GM12874 (cell line): ENCODE data around the gene BACH1.

ENCODE experiments used
- CTCF ChIP-seq: IDR thresholded peaks from 2 replicates; pipeline ENCODE4 v1.5.1; 2011; ENCODE audit warnings: low read depth, mild to moderate bottlenecking, control low read depth, low read length, moderate library complexity; ENCODE audit not compliant: insufficient read depth

Gene BACH1

GRCh38 chr21:29320031-29320430, 21.3 kb downstream of the BACH1 start:
- TF ChIP-seq CTCF, result no peak

DNA sequence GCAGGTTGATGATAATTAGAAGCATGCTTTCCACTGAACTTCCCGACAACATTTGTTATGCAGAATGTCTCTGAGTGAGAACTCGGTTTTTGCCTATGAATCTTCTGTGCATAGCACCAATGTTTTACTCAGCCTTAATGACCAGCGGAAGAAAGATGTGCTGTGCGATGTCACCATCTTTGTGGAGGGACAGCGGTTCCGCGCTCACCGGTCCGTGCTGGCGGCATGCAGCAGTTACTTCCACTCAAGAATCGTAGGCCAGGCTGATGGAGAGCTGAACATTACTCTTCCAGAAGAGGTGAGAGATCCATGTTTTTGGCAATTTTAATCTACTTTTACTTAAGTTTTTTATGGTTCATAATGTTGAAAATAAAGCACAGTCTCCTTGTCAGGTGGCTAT, 22.5 kb downstream of the BACH1 start:
- no peak for TF ChIP-seq CTCF

DNA sequence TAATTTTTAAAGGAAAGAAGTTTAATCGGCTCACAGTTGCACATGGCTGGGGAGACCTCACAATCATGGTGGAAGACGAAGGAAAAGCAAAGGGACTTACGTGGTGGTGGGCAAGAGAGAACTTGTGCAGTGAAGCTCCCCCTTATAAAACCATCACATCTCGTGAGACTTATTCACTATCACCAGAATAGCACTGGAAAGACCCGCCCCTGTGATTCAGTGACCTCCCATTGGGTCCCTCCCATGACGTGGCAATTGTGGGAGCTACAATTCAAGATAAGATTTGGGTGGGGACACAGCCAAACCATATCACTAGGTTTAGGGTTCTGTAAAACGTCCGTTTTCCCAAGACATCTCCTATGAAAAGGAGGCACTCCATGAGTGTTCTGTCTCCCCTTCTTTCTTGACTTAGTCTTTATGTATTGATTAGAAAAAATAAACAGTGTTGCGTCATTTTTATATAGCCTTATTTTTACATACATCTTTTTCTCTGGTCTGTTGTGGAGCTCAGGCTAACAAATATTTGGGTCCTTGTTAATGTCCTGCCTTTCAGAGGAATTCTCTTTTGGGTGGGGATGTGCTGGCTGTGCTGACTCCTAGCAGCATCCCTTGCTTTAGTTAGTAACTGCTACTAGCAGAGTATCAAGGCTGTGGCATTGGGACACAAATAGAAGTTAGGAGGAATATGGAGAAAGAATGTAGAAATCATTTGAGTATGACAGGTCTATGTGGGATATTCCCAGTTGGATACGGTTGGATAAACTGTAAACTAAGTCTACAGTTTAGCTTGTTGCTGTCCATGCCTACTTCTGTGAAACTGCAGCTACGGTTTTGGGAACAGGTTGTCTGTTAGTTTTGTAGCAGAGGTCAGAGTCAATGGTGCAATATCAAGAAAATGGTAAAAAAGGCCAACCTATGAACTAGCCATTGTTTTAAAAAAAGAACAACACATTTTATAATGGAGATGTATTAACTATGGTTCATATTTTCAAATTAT, 23.5 kb downstream of the BACH1 start:
- TF ChIP-seq CTCF, result no peak

DNA sequence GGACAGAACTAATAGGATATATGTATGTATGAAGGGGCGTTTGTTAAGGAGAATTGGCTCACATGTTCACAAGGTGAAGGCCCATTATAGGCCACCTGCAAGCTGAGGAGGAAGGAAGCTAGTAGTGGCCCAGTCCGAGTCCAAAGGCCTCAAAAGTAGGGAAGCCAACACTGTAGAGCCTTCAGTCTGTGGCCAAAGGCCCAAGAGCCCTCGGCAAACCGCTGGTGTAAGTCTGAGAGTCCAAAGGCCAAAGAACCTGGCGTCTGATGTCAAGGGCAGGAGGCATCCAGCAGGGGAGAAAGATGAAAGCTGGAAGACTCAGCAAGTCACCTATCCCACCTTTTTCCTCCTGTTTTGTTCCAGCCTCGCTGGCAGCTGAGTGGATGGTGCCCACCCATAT, 24.5 kb downstream of the BACH1 start:
- TF ChIP-seq CTCF, result no peak

GRCh38 chr21:29326914-29327554, 28.3 kb downstream of the BACH1 start:
- no peak for TF ChIP-seq CTCF

- no peak for TF ChIP-seq CTCF
Measured at GRCh38 chr21:29329406-29329805, 30.7 kb downstream of the BACH1 start.

DNA sequence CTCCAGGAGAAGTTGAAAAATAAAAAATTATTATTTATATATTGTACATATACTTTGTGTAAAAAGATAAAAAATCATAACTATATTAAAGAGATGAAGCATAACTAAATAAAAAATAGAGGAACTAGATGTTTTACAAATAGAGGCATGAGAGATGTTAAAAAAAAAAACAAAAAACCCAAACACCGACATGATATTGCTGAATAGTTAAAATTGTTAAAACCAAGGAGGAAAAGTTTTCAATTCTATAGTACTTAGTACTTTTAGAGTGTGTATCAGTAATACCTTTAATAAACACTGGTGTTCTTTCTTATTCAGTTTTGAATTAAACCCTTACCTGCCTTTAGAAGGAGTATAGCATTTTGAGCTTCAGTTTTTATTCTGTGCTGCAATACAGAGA, 32.1 kb downstream of the BACH1 start:
- TF ChIP-seq CTCF, result no peak
